ENCODE measurements around the gene ACADVL.
"Not testable (repeated sequence)": the region's sequence is repeated elsewhere in the genome, so short reads cannot be mapped to it uniquely, and the experiment has no call there.

Gene ACADVL

DNA sequence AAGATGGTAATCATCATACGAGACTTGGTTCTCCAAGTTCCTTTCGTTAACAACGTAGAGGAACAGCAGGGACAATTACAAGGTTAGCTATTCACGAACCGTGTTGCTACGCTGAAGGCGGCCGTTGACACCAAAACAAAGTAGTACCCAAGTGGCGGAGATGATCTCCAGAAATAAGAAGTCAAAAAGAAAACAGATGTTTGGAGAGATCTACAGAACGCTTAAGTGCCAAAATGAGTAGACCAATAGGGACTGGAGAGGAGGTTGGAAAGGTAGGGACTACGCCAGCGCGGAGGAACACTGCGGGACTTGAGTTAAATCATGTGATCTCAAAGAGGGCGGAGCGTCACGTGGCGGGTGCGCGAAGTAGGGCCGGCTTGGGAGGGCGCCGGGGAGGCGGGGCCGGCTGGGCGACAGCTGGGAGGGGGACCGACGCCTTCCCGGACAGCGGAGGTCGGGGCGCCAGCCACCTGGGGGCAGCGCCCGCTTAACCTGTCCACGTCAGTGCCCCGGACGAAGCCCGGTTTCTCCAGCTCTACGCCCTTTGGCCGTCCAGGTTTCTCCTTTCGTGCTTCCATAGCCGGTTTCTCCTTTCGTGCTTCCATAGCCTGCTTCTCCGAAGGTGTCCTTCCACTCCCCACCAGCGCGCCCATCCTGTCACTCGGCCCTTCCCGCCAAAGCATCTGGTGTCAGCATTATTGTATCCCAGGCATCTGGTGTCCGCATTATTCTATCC lies 23.1 kb downstream of the ACADVL start:
- no peak for TF ChIP-seq JUND (IDR thresholded peaks at IDR 0.05; ENCODE audit: low read depth)
- peak in 1 of 2 experiments; percentile 96 for DNase-seq (ENCODE audit: low read depth in 1 of 2, low spot score in 1 of 2)
- in situ Hi-C loops (cut with HindIII; ENCODE audit: low pct_unique_long_range_greater_than_20kb, low sequenced_read_pairs) = no loop called here

GRCh38 chr17:7243453-7243729 lies 23.7 kb downstream of the ACADVL start:
- no peak for TF ChIP-seq JUND (IDR thresholded peaks at IDR 0.05; ENCODE audit: low read depth)
- DNase-seq (ENCODE audit: low read depth in 1 of 2, low spot score in 1 of 2) = no peak
- in situ Hi-C loops (cut with HindIII; ENCODE audit: low pct_unique_long_range_greater_than_20kb, low sequenced_read_pairs) = no loop called here

- DNase-seq (ENCODE audit: low read depth in 1 of 2, low spot score in 1 of 2); in situ Hi-C loops (cut with HindIII; ENCODE audit: low pct_unique_long_range_greater_than_20kb, low sequenced_read_pairs): not testable (repeated sequence)
Measured at GRCh38 chr17:7243838-7244237, 24.1 kb downstream of the ACADVL start.

- in situ Hi-C loops (cut with HindIII; ENCODE audit: low pct_unique_long_range_greater_than_20kb, low sequenced_read_pairs) = no loop called here
- no peak for TF ChIP-seq JUND (IDR thresholded peaks at IDR 0.05; ENCODE audit: low read depth)
- no peak for DNase-seq (ENCODE audit: low read depth in 1 of 2, low spot score in 1 of 2)
Measured at GRCh38 chr17:7246779-7247178, 27.0 kb downstream of the ACADVL start.

- in situ Hi-C loops (cut with HindIII; ENCODE audit: low pct_unique_long_range_greater_than_20kb, low sequenced_read_pairs) = no loop called here
- TF ChIP-seq JUND (IDR thresholded peaks at IDR 0.05; ENCODE audit: low read depth) = no peak
- DNase-seq (ENCODE audit: low read depth in 1 of 2, low spot score in 1 of 2) = no peak
Measured at GRCh38 chr17:7248796-7249195, 29.1 kb downstream of the ACADVL start.

- TF ChIP-seq JUND (IDR thresholded peaks at IDR 0.05; ENCODE audit: low read depth) = no peak
- DNase-seq (ENCODE audit: low read depth in 1 of 2, low spot score in 1 of 2) = no peak
- in situ Hi-C loops (cut with HindIII; ENCODE audit: low pct_unique_long_range_greater_than_20kb, low sequenced_read_pairs) = no loop called here
Measured at GRCh38 chr17:7249214-7249613, 29.5 kb downstream of the ACADVL start.

GRCh38 chr17:7249830-7250229 lies 30.1 kb downstream of the ACADVL start:
- DNase-seq (ENCODE audit: low read depth in 1 of 2, low spot score in 1 of 2) = no peak
- in situ Hi-C loops (cut with HindIII; ENCODE audit: low pct_unique_long_range_greater_than_20kb, low sequenced_read_pairs) = no loop called here
- TF ChIP-seq JUND (IDR thresholded peaks at IDR 0.05; ENCODE audit: low read depth) = no peak

DNA sequence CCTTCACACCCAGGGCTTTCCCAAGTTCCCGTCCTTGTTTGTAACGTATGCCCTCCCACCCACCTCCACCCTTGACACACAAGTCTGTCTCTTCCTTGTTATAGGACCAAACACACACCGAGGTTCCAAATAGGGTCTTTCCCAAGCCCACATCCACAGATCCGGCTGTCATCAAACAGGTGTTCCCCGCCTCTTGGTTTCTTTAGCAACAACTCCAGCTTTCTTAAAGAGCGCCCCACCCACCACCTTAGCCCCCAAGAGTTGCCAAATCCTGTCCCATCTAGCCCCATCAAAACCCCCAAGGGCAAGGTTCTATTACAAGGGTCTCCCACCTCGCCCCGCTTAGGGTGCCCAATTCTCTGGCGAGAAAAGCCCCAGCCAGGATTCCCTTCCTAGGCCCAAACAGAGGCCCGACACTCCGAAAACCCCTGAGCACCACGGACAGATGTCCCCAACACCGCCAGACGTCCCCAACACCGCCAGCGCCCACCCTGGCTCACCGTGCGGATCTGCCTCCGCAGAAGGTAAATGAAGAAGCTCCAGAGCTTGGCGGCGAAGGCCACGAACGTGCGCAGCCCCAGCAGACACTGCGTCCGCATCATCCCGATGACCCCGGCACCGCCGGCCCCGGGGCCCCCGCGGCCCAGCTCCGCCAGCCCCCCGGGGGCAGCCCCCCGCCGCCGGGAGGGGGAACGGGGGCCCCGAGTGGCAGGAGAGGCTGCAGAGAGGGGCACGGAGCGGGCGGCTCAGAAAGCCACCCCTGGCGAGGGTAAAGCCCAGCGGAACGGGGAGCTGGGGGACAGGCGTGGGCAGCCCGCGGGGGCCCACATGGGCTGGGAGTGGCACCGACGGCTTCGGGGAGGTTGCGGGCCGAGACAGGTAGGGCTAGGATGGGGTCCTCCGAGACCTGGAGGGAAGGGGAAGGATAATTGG lies 31.2 kb downstream of the ACADVL start:
- DNase-seq (ENCODE audit: low read depth in 1 of 2, low spot score in 1 of 2) = no peak
- no peak for TF ChIP-seq JUND (IDR thresholded peaks at IDR 0.05; ENCODE audit: low read depth)
- in situ Hi-C loops (cut with HindIII; ENCODE audit: low pct_unique_long_range_greater_than_20kb, low sequenced_read_pairs) = no loop called here

DNA sequence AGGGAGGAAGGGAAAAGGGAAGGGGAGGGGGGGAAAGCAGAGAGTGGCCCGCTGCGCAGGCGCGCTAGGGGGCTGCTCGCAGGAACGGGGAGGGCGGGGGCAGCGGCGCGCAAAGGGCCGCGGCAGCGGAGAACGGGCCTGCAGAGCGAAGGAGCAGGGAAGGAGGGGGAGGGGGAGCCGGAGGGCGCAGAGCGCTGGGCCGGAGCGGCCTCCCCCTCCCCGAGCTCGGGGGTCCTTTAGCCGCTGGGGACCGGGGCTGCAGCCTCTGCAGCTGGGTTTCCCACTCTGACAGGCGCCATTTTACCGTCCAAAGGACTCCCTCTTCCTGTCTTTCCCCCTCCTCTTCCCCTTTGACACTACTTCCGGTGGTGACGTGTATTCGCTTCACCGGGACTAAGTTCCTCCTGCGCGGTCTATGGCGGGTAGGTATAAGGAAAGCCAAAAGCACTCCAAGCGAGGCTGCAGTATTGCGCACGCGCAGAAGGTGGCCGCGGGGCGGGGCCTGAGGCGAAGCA lies 32.0 kb downstream of the ACADVL start, which contains the start of gene CTDNEP1:
TSS of gene CTDNEP1 (minus strand) at position 74 of the 515 bp plus-strand sequence. CDS start 438 bp downstream, outside the sequence.
- in situ Hi-C loops (cut with HindIII; ENCODE audit: low pct_unique_long_range_greater_than_20kb, low sequenced_read_pairs) = no loop called here
- DNase-seq (ENCODE audit: low read depth in 1 of 2, low spot score in 1 of 2) = peak; percentile 87 to 99
- no peak for TF ChIP-seq JUND (IDR thresholded peaks at IDR 0.05; ENCODE audit: low read depth)

GRCh38 chr17:7252176-7253043 lies 32.7 kb downstream of the ACADVL start, which contains the start of gene ELP5:
TSS of gene ELP5 (plus strand) at chr17:7252215. CDS start at chr17:7252551, 336 bp downstream.
- peak; percentile 42 to 94 for DNase-seq (ENCODE audit: low read depth in 1 of 2, low spot score in 1 of 2)
- no peak for TF ChIP-seq JUND (IDR thresholded peaks at IDR 0.05; ENCODE audit: low read depth)
- in situ Hi-C loops (cut with HindIII; ENCODE audit: low pct_unique_long_range_greater_than_20kb, low sequenced_read_pairs) = no loop called here

- DNase-seq (ENCODE audit: low read depth in 1 of 2, low spot score in 1 of 2) = no peak
- in situ Hi-C loops (cut with HindIII; ENCODE audit: low pct_unique_long_range_greater_than_20kb, low sequenced_read_pairs) = no loop called here
- no peak for TF ChIP-seq JUND (IDR thresholded peaks at IDR 0.05; ENCODE audit: low read depth)
Measured at GRCh38 chr17:7253082-7253481, 33.3 kb downstream of the ACADVL start.

GRCh38 chr17:7254511-7254910 lies 34.8 kb downstream of the ACADVL start:
- DNase-seq (ENCODE audit: low read depth in 1 of 2, low spot score in 1 of 2) = no peak
- no peak for TF ChIP-seq JUND (IDR thresholded peaks at IDR 0.05; ENCODE audit: low read depth)
- in situ Hi-C loops (cut with HindIII; ENCODE audit: low pct_unique_long_range_greater_than_20kb, low sequenced_read_pairs) = no loop called here
